GM18951 (cell line): ENCODE data around the gene TMBIM6.

Source experiments
- POLR2A ChIP-seq: IDR thresholded peaks from 4 replicates; pipeline ENCODE4 v1.6.1; 2011; ENCODE audit warnings: mild to moderate bottlenecking; ENCODE audit not compliant: insufficient read length, insufficient read depth; ENCODE audit errors: extremely low read depth
- in situ Hi-C: fragments of 300-500 bp; cut with MboI; formaldehyde crosslinking; loops from one replicate; pipeline ENCODE4 v1.12.0; 2022; ENCODE audit warnings: low sequenced_read_pairs, mixed read lengths, inconsistent platforms; ENCODE audit not compliant: unreplicated experiment

The TMBIM6 gene

GRCh38 chr12:49793620-49794019 is 52.3 kb downstream of the TMBIM6 start:
- in situ Hi-C loops = no loop called here
- TF ChIP-seq POLR2A = no peak

GRCh38 chr12:49794021-49794420 is 52.7 kb downstream of the TMBIM6 start:
- in situ Hi-C loops = no loop called here
- TF ChIP-seq POLR2A = no peak

- in situ Hi-C loops = no loop called here
- TF ChIP-seq POLR2A = no peak
These were observed 53.7 kb downstream of the TMBIM6 start for GRCh38 chr12:49794811-49795653.

GRCh38 chr12:49795654-49796105 is 54.3 kb downstream of the TMBIM6 start:
- TF ChIP-seq POLR2A = no peak
- in situ Hi-C loops = no loop called here

- no peak for TF ChIP-seq POLR2A
- in situ Hi-C loops = no loop called here
These were observed 54.8 kb downstream of the TMBIM6 start for GRCh38 chr12:49796155-49796554.

GRCh38 chr12:49796606-49797448 is 55.5 kb downstream of the TMBIM6 start:
- TF ChIP-seq POLR2A = no peak
- in situ Hi-C loops = no loop called here

GRCh38 chr12:49797449-49797776 is 56.1 kb downstream of the TMBIM6 start:
- in situ Hi-C loops = no loop called here
- TF ChIP-seq POLR2A = no peak

GRCh38 chr12:49798248-49798647 is 56.9 kb downstream of the TMBIM6 start:
- TF ChIP-seq POLR2A = no peak
- in situ Hi-C loops = no loop called here

- no peak for TF ChIP-seq POLR2A
- in situ Hi-C loops = no loop called here
These were observed 57.6 kb downstream of the TMBIM6 start for GRCh38 chr12:49798934-49799333.

GRCh38 chr12:49800421-49801140 is 59.2 kb downstream of the TMBIM6 start:
- no peak for TF ChIP-seq POLR2A
- in situ Hi-C loops = no loop called here

GRCh38 chr12:49801141-49802063 is 60.0 kb downstream of the TMBIM6 start:
- in situ Hi-C loops = no loop called here
- TF ChIP-seq POLR2A = no peak
